Fibroblast of lung (primary cell): Measurements from ENCODE around the gene OR6B1.

Experiments
- EZH2 ChIP-seq: IDR thresholded peaks from 2 replicates; pipeline ENCODE4 v1.5.1; 2012; ENCODE audit warnings: low read length, control low read depth, mild to moderate bottlenecking; ENCODE audit errors: missing control alignments
- TF ChIP-seq, protein P1 (sequence below), 2 donors: IDR thresholded peaks in 1 of 2; conservative IDR thresholded peaks in 1 of 2; 1 replicate in 1 of 2; 2 replicates in 1 of 2; pipeline ENCODE4 v1.5.1; 2011 to 2012; ENCODE audit warnings: low read length in 2 of 2, control low read depth in 1 of 2, inconsistent platforms in 1 of 2, low read depth in 1 of 2, mild to moderate bottlenecking in 1 of 2

DNA sequence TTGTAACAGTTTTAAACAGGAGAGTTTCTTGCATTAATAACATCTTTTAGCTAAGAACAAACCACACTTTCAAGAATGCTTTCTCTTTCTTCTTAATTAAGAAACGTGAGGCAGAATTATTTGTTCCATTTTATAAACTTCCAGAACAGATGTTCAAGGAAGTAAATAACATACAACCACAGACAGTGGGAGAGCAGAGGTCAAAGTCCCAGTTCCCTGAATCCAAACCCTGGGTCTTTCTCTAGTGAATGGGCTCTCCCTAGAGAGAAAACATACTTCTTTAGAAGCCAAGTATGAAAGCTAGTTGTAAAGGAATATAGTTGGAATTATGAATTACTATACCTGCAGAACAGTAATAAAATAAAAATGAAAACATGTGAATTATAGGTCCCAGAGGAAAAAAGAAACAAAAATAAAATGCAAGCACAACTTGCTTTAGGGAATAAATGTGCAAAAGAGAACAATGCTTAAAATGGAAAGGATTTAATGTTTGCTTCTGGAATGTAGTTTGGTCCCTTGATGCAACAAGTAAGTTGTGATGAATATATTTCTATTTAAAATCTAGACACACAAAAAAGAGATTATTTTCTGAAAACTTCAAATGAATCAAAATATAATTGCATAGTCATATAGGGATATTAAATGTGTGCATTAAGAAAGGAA is 6.0 kb downstream of the OR6B1 start:
- TF ChIP-seq, protein P1, sequence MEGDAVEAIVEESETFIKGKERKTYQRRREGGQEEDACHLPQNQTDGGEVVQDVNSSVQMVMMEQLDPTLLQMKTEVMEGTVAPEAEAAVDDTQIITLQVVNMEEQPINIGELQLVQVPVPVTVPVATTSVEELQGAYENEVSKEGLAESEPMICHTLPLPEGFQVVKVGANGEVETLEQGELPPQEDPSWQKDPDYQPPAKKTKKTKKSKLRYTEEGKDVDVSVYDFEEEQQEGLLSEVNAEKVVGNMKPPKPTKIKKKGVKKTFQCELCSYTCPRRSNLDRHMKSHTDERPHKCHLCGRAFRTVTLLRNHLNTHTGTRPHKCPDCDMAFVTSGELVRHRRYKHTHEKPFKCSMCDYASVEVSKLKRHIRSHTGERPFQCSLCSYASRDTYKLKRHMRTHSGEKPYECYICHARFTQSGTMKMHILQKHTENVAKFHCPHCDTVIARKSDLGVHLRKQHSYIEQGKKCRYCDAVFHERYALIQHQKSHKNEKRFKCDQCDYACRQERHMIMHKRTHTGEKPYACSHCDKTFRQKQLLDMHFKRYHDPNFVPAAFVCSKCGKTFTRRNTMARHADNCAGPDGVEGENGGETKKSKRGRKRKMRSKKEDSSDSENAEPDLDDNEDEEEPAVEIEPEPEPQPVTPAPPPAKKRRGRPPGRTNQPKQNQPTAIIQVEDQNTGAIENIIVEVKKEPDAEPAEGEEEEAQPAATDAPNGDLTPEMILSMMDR (conservative IDR thresholded peaks at IDR 0.05 in 1 of 2, IDR thresholded peaks at IDR 0.05 in 1 of 2; ENCODE audit: low read depth in 1 of 2, low read length in 2 of 2), result no peak
- TF ChIP-seq EZH2, result no peak
